ENCODE results near the gene NOL4L. TPM values are rescaled to one million over a fixed set of nuclear protein-coding genes. Genes with fewer than 3 reads are reported as not detected.

The NOL4L gene
- total RNA-seq, 2 donors from 2014 or later, result 60.9 to 62.9 TPM

GRCh38 chr20:32555584-32555983, 29.5 kb downstream of the NOL4L start:
- Mint-ChIP-seq H3K27me3 (no peaks in the 10 kb centered on the region), H3K4me1 (peaks cover 48% of the 10 kb centered on the region), H3K36me3 (ENCODE audit: low read depth) (no peaks in the 10 kb centered on the region), H3K4me3 (no peak overlapping the region), H3K27ac (peak overlapping the region; percentile 93)
- DNase-seq (no peak), ATAC-seq (no peak)
- H3K9me3 ChIP-seq (ENCODE audit: control insufficient read depth, low read length, poor library complexity, severe bottlenecking), result no peaks in the 10 kb centered on the region

- no peak for ATAC-seq
- peak overlapping the region; percentile 58 for H3K4me3 Mint-ChIP-seq
Observed at GRCh38 chr20:32554965-32555289, 30.2 kb downstream of the NOL4L start.

GRCh38 chr20:32553618-32554017, 31.5 kb downstream of the NOL4L start:
- H3K9me3 ChIP-seq (ENCODE audit: control insufficient read depth, low read length, poor library complexity, severe bottlenecking), result no peaks in the 10 kb centered on the region
- no peaks in the 10 kb centered on the region for H3K27me3 Mint-ChIP-seq
- H3K4me1 Mint-ChIP-seq, result peaks cover 40% of the 10 kb centered on the region
- peak overlapping the region; percentile 93 for H3K27ac Mint-ChIP-seq
- no peak overlapping the region for H3K4me3 Mint-ChIP-seq
- no peak for ATAC-seq
- DNase-seq, result no peak
- no peaks in the 10 kb centered on the region for H3K36me3 Mint-ChIP-seq (ENCODE audit: low read depth)

More at GRCh38 chr20:32554965-32555289, 30.2 kb downstream of the NOL4L start:
- Mint-ChIP-seq H3K4me1 (peaks cover 41% of the 10 kb centered on the region), H3K27ac (peak overlapping the region; percentile 93), H3K27me3 (no peaks in the 10 kb centered on the region), H3K36me3 (ENCODE audit: low read depth) (no peaks in the 10 kb centered on the region)
- DNase-seq, result no peak
- no peaks in the 10 kb centered on the region for H3K9me3 ChIP-seq (ENCODE audit: control insufficient read depth, low read length, poor library complexity, severe bottlenecking)

- ATAC-seq (no peak), DNase-seq (no peak)
- Mint-ChIP-seq H3K27ac (no peak overlapping the region), H3K36me3 (ENCODE audit: low read depth) (no peaks in the 10 kb centered on the region), H3K27me3 (no peaks in the 10 kb centered on the region), H3K4me3 (no peak overlapping the region), H3K4me1 (peaks cover 52% of the 10 kb centered on the region)
- H3K9me3 ChIP-seq (ENCODE audit: control insufficient read depth, low read length, poor library complexity, severe bottlenecking), result no peaks in the 10 kb centered on the region
Observed at GRCh38 chr20:32551693-32552092, 33.4 kb downstream of the NOL4L start.

GRCh38 chr20:32549842-32550241, 35.3 kb downstream of the NOL4L start:
- Mint-ChIP-seq H3K4me3 (no peak overlapping the region), H3K4me1 (peaks cover 46% of the 10 kb centered on the region), H3K27me3 (no peaks in the 10 kb centered on the region), H3K36me3 (ENCODE audit: low read depth) (no peaks in the 10 kb centered on the region), H3K27ac (peak overlapping the region; percentile 86)
- ATAC-seq, result no peak
- H3K9me3 ChIP-seq (ENCODE audit: control insufficient read depth, low read length, poor library complexity, severe bottlenecking), result no peaks in the 10 kb centered on the region
- no peak for DNase-seq

DNA sequence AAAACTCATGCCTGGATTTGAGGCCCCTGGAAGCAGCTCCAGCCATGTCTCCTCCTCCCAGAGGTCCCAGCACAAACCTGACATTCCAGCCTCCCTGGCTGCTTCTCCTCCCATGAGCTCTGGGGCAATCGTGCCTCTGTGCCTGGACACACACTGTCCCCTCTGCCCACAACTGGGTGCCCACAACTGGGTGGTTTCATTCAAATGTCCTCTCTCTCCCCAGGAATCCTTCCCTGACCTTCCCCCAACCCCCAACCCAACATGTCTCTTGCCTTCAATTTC, 37.4 kb downstream of the NOL4L start:
- DNase-seq (no peak), ATAC-seq (no peak)
- H3K4me3 Mint-ChIP-seq, result no peak overlapping the region
- no peaks in the 10 kb centered on the region for H3K36me3 Mint-ChIP-seq (ENCODE audit: low read depth)
- H3K9me3 ChIP-seq (ENCODE audit: control insufficient read depth, low read length, poor library complexity, severe bottlenecking), result no peaks in the 10 kb centered on the region
- no peaks in the 10 kb centered on the region for H3K27me3 Mint-ChIP-seq
- H3K4me1 Mint-ChIP-seq, result peaks cover 46% of the 10 kb centered on the region
- peak overlapping the region; percentile 86 for H3K27ac Mint-ChIP-seq

GRCh38 chr20:32546918-32547752, 38.0 kb downstream of the NOL4L start:
- ATAC-seq (no peak), DNase-seq (no peak)
- no peaks in the 10 kb centered on the region for H3K9me3 ChIP-seq (ENCODE audit: control insufficient read depth, low read length, poor library complexity, severe bottlenecking)
- H3K4me1 Mint-ChIP-seq, result peaks cover 50% of the 10 kb centered on the region
- no peak overlapping the region for H3K4me3 Mint-ChIP-seq
- peak overlapping the region; percentile 86 for H3K27ac Mint-ChIP-seq
- H3K27me3 Mint-ChIP-seq, result no peaks in the 10 kb centered on the region
- H3K36me3 Mint-ChIP-seq (ENCODE audit: low read depth), result no peaks in the 10 kb centered on the region

GRCh38 chr20:32544893-32545840, 40.0 kb downstream of the NOL4L start:
- ATAC-seq (no peak), DNase-seq (no peak)
- Mint-ChIP-seq H3K27ac (peak overlapping the region; percentile 99), H3K4me3 (no peak overlapping the region), H3K36me3 (ENCODE audit: low read depth) (no peaks in the 10 kb centered on the region), H3K27me3 (no peaks in the 10 kb centered on the region), H3K4me1 (peaks cover 61% of the 10 kb centered on the region)
- H3K9me3 ChIP-seq (ENCODE audit: control insufficient read depth, low read length, poor library complexity, severe bottlenecking), result no peaks in the 10 kb centered on the region

GRCh38 chr20:32544260-32544722, 40.8 kb downstream of the NOL4L start:
- Mint-ChIP-seq H3K4me1 (peaks cover 70% of the 10 kb centered on the region), H3K27me3 (no peaks in the 10 kb centered on the region), H3K36me3 (ENCODE audit: low read depth) (no peaks in the 10 kb centered on the region), H3K27ac (peak overlapping the region; percentile 99), H3K4me3 (peak overlapping the region; percentile 77)
- no peaks in the 10 kb centered on the region for H3K9me3 ChIP-seq (ENCODE audit: control insufficient read depth, low read length, poor library complexity, severe bottlenecking)
- ATAC-seq, result no peak
- DNase-seq, result no peak

GRCh38 chr20:32543570-32544259, 41.4 kb downstream of the NOL4L start:
- peak overlapping the region; percentile 99 for H3K27ac Mint-ChIP-seq
- peak overlapping the region; percentile 77 for H3K4me3 Mint-ChIP-seq
- no peaks in the 10 kb centered on the region for H3K9me3 ChIP-seq (ENCODE audit: control insufficient read depth, low read length, poor library complexity, severe bottlenecking)
- H3K4me1 Mint-ChIP-seq, result peaks cover 66% of the 10 kb centered on the region
- no peak for ATAC-seq
- DNase-seq, result no peak
- H3K36me3 Mint-ChIP-seq (ENCODE audit: low read depth), result no peaks in the 10 kb centered on the region
- H3K27me3 Mint-ChIP-seq, result no peaks in the 10 kb centered on the region

DNA sequence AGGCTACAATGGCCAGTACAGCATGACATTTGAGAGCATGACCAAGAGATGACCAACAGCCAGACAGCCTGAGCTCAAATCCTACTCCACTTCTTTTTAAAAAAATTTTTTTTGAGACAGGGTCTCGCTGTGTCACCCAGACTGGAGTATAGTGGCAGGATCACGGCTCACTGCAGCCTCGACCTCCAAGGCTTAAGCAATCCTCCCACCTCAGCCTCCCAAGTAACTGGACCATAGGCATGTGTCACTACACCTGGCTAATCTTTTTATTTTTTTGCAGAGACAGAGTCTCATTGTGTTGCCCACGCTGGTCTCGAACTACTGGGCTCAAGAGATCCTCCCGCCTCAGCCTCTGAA, 42.9 kb downstream of the NOL4L start:
- no peak overlapping the region for H3K4me3 Mint-ChIP-seq
- no peak for ATAC-seq

GRCh38 chr20:32541323-32542258, 43.5 kb downstream of the NOL4L start:
- H3K27me3 Mint-ChIP-seq, result no peaks in the 10 kb centered on the region
- no peak for DNase-seq
- H3K27ac Mint-ChIP-seq, result peak overlapping the region; percentile 99
- H3K9me3 ChIP-seq (ENCODE audit: control insufficient read depth, low read length, poor library complexity, severe bottlenecking), result no peaks in the 10 kb centered on the region
- H3K4me1 Mint-ChIP-seq, result peaks cover 62% of the 10 kb centered on the region
- H3K36me3 Mint-ChIP-seq (ENCODE audit: low read depth), result no peaks in the 10 kb centered on the region
- no peak for ATAC-seq
- H3K4me3 Mint-ChIP-seq, result peak overlapping the region; percentile 93

More for the DNA sequence above, 42.9 kb downstream of the NOL4L start:
- H3K9me3 ChIP-seq (ENCODE audit: control insufficient read depth, low read length, poor library complexity, severe bottlenecking), result no peaks in the 10 kb centered on the region
- Mint-ChIP-seq H3K27me3 (no peaks in the 10 kb centered on the region), H3K36me3 (ENCODE audit: low read depth) (no peaks in the 10 kb centered on the region), H3K4me1 (peaks cover 59% of the 10 kb centered on the region), H3K27ac (peak overlapping the region; percentile 99)
- DNase-seq, result no peak

Measured in T-helper 17 cell (primary cell).